ENCODE results near the gene COL23A1. TPM values are rescaled to one million over a fixed set of nuclear protein-coding genes. Genes with fewer than 3 reads are reported as not detected.

The COL23A1 gene
- total RNA-seq, 4 donors from 2014 or later: 0.44 to 0.65 (median 0.57) TPM; not detected in 1

DNA sequence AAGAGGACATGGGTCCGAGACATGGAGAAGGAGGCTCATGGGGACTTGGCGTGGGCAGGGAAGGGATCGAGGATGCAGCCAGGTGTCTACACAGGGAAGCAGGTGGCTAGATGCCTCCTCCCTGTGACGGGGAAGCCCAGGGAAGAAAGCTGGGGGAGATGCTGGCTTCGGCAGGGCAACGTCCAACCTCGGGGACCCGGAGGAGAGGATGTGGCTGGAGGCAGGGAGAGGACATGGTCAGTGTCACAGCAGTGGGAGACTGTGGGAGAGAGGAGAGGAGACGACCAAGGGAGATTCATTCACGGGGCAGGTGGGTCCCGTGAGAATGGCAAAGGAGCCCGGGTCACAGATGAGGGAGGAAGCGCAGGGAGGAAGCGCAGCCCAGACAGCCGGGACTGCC is 284.4 kb downstream of the COL23A1 start:
- no peak for TF ChIP-seq CTCF (IDR thresholded peaks at IDR 0.05; ENCODE audit: low read depth)

GRCh38 chr5:178304761-178305645 is 285.2 kb downstream of the COL23A1 start:
- no peak for TF ChIP-seq CTCF (IDR thresholded peaks at IDR 0.05; ENCODE audit: low read depth)

- no peak for TF ChIP-seq CTCF (IDR thresholded peaks at IDR 0.05; ENCODE audit: low read depth)
Measured at GRCh38 chr5:178304016-178304415, 286.2 kb downstream of the COL23A1 start.

GRCh38 chr5:178301641-178302040 is 288.6 kb downstream of the COL23A1 start:
- no peak for TF ChIP-seq CTCF (IDR thresholded peaks at IDR 0.05; ENCODE audit: low read depth)

GRCh38 chr5:178298283-178298807 is 291.8 kb downstream of the COL23A1 start:
- no peak for TF ChIP-seq CTCF (IDR thresholded peaks at IDR 0.05; ENCODE audit: low read depth)

- TF ChIP-seq CTCF (IDR thresholded peaks at IDR 0.05; ENCODE audit: low read depth): no peak
Measured at GRCh38 chr5:178297751-178298150, 292.4 kb downstream of the COL23A1 start.

- no peak for TF ChIP-seq CTCF (IDR thresholded peaks at IDR 0.05; ENCODE audit: low read depth)
Measured at GRCh38 chr5:178296066-178296465, 294.1 kb downstream of the COL23A1 start.
